ENCODE results near the gene CSRP1.
"Not testable (repeated sequence)": the region's sequence is repeated elsewhere in the genome, so short reads cannot be mapped to it uniquely, and the experiment has no call there.

CSRP1 gene

GRCh38 chr1:201495551-201496295, 11.2 kb downstream of the CSRP1 start:
- peak; percentile 92 for DNase-seq
- Histone ChIP-seq H3K9me3 (ENCODE audit: severe bottlenecking) (peaks cover 10% of the 10 kb centered on the region), H3K27me3 (ENCODE audit: insufficient read depth, low read depth, severe bottlenecking) (no peaks in the 10 kb centered on the region), H3K36me3 (no peaks in the 10 kb centered on the region), H3K4me3 (ENCODE audit: low read depth, low read length) (no peak overlapping the region), H3K27ac (peak overlapping the region; percentile 51)
- TF ChIP-seq, protein P1, sequence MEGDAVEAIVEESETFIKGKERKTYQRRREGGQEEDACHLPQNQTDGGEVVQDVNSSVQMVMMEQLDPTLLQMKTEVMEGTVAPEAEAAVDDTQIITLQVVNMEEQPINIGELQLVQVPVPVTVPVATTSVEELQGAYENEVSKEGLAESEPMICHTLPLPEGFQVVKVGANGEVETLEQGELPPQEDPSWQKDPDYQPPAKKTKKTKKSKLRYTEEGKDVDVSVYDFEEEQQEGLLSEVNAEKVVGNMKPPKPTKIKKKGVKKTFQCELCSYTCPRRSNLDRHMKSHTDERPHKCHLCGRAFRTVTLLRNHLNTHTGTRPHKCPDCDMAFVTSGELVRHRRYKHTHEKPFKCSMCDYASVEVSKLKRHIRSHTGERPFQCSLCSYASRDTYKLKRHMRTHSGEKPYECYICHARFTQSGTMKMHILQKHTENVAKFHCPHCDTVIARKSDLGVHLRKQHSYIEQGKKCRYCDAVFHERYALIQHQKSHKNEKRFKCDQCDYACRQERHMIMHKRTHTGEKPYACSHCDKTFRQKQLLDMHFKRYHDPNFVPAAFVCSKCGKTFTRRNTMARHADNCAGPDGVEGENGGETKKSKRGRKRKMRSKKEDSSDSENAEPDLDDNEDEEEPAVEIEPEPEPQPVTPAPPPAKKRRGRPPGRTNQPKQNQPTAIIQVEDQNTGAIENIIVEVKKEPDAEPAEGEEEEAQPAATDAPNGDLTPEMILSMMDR (IDR thresholded peaks at IDR 0.05; ENCODE audit: low read depth, low read length): no peak

DNA sequence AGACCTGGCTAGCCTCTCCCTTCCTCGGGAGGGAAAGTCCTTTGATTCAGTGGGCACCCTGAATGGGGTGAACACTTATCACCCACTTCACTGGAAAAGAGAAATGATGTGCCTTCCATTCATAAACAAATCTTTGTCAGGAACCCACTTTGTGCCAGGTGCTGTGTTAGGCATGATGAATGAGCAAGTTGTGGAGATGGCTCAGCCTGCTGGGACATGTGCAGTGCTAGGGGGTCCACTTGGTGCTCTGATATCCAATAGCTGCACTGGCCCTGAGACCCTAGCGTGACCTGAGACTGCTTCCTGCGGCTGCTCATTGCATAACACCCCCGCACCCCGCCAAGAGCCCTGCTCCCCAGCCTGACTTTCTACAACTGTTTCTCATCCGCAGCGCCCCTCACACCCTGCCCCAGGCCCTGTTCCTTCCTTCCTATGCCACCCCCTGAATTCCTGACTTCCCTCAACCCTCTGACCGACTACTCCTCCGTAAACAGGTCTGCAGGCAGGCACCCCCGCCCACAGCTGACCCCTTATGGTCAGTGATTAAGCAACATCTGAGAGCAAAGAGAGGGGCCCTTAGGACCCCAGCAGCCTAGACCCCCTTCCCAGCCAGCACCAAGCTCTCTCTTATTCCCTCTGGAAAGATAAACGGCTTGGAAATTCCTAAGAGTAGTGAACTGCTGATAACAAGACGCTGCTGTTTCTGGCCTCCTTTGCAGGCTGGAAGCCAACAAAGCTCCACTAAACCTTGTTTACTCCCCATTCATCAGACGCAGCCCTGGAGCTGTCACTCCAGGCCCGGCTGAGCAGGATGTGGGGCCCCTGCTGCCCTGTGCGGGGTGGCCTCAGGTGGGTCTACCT, 12.9 kb downstream of the CSRP1 start:
- no peaks in the 10 kb centered on the region for H3K27me3 ChIP-seq (ENCODE audit: insufficient read depth, low read depth, severe bottlenecking)
- H3K9me3 ChIP-seq (ENCODE audit: severe bottlenecking): peaks cover 10% of the 10 kb centered on the region
- H3K4me3 ChIP-seq (ENCODE audit: low read depth, low read length): no peak overlapping the region
- DNase-seq: peak; percentile 79
- H3K27ac ChIP-seq: peak overlapping the region; percentile 40
- TF ChIP-seq, protein P1 (IDR thresholded peaks at IDR 0.05; ENCODE audit: low read depth, low read length): no peak
- no peaks in the 10 kb centered on the region for H3K36me3 ChIP-seq

DNA sequence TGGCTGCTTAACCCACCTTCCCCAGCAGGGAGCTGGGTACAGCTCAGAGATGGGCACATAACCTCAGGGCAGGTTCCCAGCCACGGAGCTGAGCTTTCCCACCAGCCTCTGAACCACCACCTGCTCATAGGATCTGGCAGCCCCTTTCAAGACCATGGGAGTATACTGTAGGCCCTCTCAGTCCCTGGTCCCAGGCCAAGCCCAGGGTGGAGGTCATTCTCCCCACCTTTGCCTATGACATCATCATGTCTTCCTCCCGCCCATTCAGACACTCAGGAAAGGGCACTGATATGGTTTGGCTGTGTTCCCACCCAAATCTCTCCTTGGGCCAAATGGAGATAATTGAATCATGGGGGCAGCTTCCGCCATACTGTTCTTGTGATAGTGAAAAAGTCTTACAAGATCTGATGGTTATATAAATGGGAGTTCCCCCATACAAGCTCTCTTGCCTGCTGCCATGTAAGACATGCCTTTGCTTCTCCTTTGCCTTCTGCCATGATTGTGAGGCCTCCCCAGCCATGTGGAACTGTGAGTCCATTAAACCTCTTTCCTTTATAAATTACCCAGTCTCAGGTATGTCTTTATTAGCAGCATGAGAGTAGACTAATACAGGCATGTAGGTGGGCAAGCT, 13.8 kb downstream of the CSRP1 start:
- H3K27ac ChIP-seq; H3K9me3 ChIP-seq (ENCODE audit: severe bottlenecking); H3K36me3 ChIP-seq; DNase-seq; H3K4me3 ChIP-seq (ENCODE audit: low read depth, low read length); H3K27me3 ChIP-seq (ENCODE audit: insufficient read depth, low read depth, severe bottlenecking): not testable (repeated sequence)

DNA sequence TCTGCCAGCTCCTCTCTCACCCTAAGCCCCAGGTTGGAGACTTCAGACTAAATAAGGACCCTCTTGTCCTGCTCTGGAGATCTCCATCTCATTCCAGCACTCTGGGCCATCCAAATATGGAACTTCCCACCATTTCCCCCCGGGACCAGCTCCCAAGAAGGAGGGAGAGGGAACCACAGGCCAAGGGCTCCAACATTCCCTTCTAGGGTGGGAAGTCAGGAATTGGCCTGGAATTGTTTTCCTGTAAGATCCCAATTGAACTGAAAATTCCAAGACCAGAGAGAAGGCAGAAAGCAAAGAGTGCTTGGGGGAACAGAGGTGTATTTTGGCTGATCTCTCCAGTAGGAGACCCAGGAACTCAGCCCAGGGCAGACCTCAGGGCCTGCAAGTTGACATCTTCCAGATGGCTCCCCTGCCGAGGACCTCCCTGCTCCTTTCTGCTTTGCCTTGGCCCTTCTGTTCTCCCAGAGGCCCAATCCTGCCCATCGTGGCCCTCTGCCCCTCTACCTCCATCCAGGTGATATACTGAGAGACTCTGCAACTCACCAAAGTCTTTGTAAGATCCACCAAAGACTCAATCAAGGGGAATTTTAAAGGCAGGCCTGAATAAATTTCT, 14.9 kb downstream of the CSRP1 start:
- Histone ChIP-seq H3K4me3 (ENCODE audit: low read depth, low read length) (no peak overlapping the region), H3K9me3 (ENCODE audit: severe bottlenecking) (peaks cover 10% of the 10 kb centered on the region), H3K27ac (no peak overlapping the region), H3K27me3 (ENCODE audit: insufficient read depth, low read depth, severe bottlenecking) (no peaks in the 10 kb centered on the region), H3K36me3 (no peaks in the 10 kb centered on the region)
- TF ChIP-seq, protein P1 (IDR thresholded peaks at IDR 0.05; ENCODE audit: low read depth, low read length): no peak
- no peak for DNase-seq

GRCh38 chr1:201490708-201491131, 16.2 kb downstream of the CSRP1 start:
- no peaks in the 10 kb centered on the region for H3K36me3 ChIP-seq
- no peak overlapping the region; the same call in 1 of the 2 replicates for H3K27ac ChIP-seq
- H3K4me3 ChIP-seq (ENCODE audit: low read depth, low read length): no peak overlapping the region
- no peak for DNase-seq
- H3K9me3 ChIP-seq (ENCODE audit: severe bottlenecking): peaks cover 10% of the 10 kb centered on the region
- H3K27me3 ChIP-seq (ENCODE audit: insufficient read depth, low read depth, severe bottlenecking): no peaks in the 10 kb centered on the region
- TF ChIP-seq, protein P1 (IDR thresholded peaks at IDR 0.05; ENCODE audit: low read depth, low read length): no peak

Measured in WERI-Rb-1 (cell line).